ENCODE measurements around the gene MAPK4.

The MAPK4 gene

DNA sequence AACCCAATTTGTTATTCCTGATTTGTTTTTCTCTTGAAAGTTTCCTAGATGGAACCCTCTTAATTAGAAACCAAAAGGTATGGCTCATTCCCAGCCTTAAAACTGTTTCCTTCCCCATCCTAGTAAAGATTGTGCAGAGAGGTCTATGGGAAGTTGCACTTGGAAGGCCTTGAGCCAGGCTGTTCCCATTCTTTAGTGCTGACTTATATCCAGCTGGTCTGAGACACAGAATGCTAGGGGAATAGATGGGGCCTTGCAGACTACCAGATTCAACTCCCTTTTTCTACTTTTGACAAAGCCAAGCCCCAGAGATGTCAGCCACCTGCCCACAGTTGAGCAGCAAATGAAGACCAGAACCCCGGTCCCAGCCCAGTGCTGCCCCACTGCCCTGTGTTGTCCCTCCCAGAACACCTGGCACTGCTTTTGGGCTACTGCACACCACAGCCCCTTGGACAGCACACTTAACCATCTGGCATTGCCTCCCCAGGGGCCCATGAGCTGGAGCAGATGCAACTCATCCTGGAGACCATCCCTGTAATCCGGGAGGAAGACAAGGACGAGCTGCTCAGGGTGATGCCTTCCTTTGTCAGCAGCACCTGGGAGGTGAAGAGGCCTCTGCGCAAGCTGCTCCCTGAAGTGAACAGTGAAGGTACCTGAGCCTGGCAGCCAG, 161.7 kb downstream of the MAPK4 start:
- ChIA-PET CTCF (interaction anchor here (0.6 kb wide), 1 partner anchor 289 kb away, joined by 4 read pairs; no protein-coding TSS in a partner anchor), POLR2A (interaction anchor here (0.6 kb wide), 1 partner anchor 89 kb away, joined by 7 read pairs; no protein-coding TSS in a partner anchor)
- no peaks in the 10 kb centered on the region; a peak in 1 of 3 replicates for H3K36me3 ChIP-seq (ENCODE audit: control insufficient read depth in 2 of 2, insufficient read depth in 1 of 2, low read length in 2 of 2)
- TF ChIP-seq ZNF785 (tag by site-specific recombination; IDR thresholded peaks at IDR 0.05) (no peak), ZNF658 (tag by site-specific recombination; IDR thresholded peaks at IDR 0.05) (no peak), ZNF792 (tag by site-specific recombination; IDR thresholded peaks at IDR 0.05) (no peak), ZNF768 (tag by site-specific recombination; IDR thresholded peaks at IDR 0.05) (no peak), ZEB2 (tag by site-specific recombination; IDR thresholded peaks at IDR 0.05) (no peak), ZNF426 (tag by site-specific recombination; IDR thresholded peaks at IDR 0.05) (no peak), ZNF138 (tag by site-specific recombination; IDR thresholded peaks at IDR 0.05; ENCODE audit: borderline replicate concordance) (no peak), ZNF701 (tag by site-specific recombination; IDR thresholded peaks at IDR 0.05) (no peak)
- TF ChIP-seq, protein P1, sequence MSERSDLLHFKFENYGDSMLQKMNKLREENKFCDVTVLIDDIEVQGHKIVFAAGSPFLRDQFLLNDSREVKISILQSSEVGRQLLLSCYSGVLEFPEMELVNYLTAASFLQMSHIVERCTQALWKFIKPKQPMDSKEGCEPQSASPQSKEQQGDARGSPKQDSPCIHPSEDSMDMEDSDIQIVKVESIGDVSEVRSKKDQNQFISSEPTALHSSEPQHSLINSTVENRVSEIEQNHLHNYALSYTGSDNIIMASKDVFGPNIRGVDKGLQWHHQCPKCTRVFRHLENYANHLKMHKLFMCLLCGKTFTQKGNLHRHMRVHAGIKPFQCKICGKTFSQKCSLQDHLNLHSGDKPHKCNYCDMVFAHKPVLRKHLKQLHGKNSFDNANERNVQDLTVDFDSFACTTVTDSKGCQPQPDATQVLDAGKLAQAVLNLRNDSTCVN (tag by site-specific recombination; optimal IDR thresholded peaks at IDR 0.05) = no peak
- TF ChIP-seq, protein P2, sequence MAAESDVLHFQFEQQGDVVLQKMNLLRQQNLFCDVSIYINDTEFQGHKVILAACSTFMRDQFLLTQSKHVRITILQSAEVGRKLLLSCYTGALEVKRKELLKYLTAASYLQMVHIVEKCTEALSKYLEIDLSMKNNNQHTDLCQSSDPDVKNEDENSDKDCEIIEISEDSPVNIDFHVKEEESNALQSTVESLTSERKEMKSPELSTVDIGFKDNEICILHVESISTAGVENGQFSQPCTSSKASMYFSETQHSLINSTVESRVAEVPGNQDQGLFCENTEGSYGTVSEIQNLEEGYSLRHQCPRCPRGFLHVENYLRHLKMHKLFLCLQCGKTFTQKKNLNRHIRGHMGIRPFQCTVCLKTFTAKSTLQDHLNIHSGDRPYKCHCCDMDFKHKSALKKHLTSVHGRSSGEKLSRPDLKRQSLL (tag by site-specific recombination; IDR thresholded peaks at IDR 0.05) = no peak
- TF ChIP-seq, protein P3, sequence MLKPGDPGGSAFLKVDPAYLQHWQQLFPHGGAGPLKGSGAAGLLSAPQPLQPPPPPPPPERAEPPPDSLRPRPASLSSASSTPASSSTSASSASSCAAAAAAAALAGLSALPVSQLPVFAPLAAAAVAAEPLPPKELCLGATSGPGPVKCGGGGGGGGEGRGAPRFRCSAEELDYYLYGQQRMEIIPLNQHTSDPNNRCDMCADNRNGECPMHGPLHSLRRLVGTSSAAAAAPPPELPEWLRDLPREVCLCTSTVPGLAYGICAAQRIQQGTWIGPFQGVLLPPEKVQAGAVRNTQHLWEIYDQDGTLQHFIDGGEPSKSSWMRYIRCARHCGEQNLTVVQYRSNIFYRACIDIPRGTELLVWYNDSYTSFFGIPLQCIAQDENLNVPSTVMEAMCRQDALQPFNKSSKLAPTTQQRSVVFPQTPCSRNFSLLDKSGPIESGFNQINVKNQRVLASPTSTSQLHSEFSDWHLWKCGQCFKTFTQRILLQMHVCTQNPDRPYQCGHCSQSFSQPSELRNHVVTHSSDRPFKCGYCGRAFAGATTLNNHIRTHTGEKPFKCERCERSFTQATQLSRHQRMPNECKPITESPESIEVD (tag by site-specific recombination; IDR thresholded peaks at IDR 0.05) = no peak
- TF ChIP-seq, protein P4, sequence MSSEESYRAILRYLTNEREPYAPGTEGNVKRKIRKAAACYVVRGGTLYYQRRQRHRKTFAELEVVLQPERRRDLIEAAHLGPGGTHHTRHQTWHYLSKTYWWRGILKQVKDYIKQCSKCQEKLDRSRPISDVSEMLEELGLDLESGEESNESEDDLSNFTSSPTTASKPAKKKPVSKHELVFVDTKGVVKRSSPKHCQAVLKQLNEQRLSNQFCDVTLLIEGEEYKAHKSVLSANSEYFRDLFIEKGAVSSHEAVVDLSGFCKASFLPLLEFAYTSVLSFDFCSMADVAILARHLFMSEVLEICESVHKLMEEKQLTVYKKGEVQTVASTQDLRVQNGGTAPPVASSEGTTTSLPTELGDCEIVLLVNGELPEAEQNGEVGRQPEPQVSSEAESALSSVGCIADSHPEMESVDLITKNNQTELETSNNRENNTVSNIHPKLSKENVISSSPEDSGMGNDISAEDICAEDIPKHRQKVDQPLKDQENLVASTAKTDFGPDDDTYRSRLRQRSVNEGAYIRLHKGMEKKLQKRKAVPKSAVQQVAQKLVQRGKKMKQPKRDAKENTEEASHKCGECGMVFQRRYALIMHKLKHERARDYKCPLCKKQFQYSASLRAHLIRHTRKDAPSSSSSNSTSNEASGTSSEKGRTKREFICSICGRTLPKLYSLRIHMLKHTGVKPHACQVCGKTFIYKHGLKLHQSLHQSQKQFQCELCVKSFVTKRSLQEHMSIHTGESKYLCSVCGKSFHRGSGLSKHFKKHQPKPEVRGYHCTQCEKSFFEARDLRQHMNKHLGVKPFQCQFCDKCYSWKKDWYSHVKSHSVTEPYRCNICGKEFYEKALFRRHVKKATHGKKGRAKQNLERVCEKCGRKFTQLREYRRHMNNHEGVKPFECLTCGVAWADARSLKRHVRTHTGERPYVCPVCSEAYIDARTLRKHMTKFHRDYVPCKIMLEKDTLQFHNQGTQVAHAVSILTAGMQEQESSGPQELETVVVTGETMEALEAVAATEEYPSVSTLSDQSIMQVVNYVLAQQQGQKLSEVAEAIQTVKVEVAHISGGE (tag by site-specific recombination; conservative IDR thresholded peaks at IDR 0.05; ENCODE audit: low read depth) = no peak
- H3K27ac ChIP-seq (ENCODE audit: extremely low read depth, low read depth, low read length) = no peak overlapping the region
- H3K4me3 ChIP-seq (ENCODE audit: low read depth, low read length) = no peak overlapping the region
- H3K9me3 ChIP-seq (ENCODE audit: control insufficient read depth, insufficient read depth, low read depth, low read length) = no peaks in the 10 kb centered on the region
- H3K4me1 ChIP-seq (ENCODE audit: control insufficient read depth, insufficient read depth, low read length) = no peaks in the 10 kb centered on the region

DNA sequence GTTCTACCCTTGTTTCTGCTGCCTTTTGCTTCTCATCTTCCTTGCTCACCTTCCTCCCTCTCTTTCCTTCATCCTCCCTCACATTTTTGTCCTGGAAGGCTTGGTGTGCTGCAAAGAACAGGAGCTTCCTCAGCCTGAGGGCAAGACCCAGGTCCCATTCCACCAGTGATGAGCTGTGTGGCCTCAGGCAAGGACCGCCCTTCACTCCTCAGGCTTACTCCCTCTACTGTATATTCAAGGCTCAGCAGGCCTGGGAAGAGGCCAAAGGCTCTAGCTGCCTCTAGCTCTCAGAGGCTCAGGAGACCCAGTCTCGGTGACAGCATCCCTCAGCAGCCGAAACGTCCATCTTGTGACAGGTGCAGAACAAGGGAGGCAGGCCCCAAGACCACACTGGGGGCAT, 162.4 kb downstream of the MAPK4 start:
- Histone ChIP-seq H3K4me1 (ENCODE audit: control insufficient read depth, insufficient read depth, low read length) (no peaks in the 10 kb centered on the region), H3K9me3 (ENCODE audit: control insufficient read depth, insufficient read depth, low read depth, low read length) (no peaks in the 10 kb centered on the region), H3K36me3 (ENCODE audit: control insufficient read depth in 2 of 2, insufficient read depth in 1 of 2, low read length in 2 of 2) (no peaks in the 10 kb centered on the region; a peak in 1 of 3 replicates), H3K4me3 (ENCODE audit: low read depth, low read length) (no peak overlapping the region), H3K27ac (ENCODE audit: extremely low read depth, low read depth, low read length) (no peak overlapping the region)
- CTCF ChIA-PET = interaction anchor here (0.6 kb wide), 2 partner anchors 264 to 288 kb away, joined by 4 to 6 read pairs; no protein-coding TSS in a partner anchor
- POLR2A ChIA-PET = interaction anchor here (0.6 kb wide), 1 partner anchor 90 kb away, joined by 7 read pairs; no protein-coding TSS in a partner anchor
- no peak for TF ChIP-seq ZNF555 (tag by site-specific recombination; conservative IDR thresholded peaks at IDR 0.05)
- TF ChIP-seq ZSCAN30 (tag by site-specific recombination; IDR thresholded peaks at IDR 0.05) = no peak
- TF ChIP-seq, protein P5, sequence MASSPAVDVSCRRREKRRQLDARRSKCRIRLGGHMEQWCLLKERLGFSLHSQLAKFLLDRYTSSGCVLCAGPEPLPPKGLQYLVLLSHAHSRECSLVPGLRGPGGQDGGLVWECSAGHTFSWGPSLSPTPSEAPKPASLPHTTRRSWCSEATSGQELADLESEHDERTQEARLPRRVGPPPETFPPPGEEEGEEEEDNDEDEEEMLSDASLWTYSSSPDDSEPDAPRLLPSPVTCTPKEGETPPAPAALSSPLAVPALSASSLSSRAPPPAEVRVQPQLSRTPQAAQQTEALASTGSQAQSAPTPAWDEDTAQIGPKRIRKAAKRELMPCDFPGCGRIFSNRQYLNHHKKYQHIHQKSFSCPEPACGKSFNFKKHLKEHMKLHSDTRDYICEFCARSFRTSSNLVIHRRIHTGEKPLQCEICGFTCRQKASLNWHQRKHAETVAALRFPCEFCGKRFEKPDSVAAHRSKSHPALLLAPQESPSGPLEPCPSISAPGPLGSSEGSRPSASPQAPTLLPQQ (tag by site-specific recombination; IDR thresholded peaks at IDR 0.05) = no peak
- no peak for TF ChIP-seq ZNF843 (tag by site-specific recombination; IDR thresholded peaks at IDR 0.05)
- TF ChIP-seq, protein P6, sequence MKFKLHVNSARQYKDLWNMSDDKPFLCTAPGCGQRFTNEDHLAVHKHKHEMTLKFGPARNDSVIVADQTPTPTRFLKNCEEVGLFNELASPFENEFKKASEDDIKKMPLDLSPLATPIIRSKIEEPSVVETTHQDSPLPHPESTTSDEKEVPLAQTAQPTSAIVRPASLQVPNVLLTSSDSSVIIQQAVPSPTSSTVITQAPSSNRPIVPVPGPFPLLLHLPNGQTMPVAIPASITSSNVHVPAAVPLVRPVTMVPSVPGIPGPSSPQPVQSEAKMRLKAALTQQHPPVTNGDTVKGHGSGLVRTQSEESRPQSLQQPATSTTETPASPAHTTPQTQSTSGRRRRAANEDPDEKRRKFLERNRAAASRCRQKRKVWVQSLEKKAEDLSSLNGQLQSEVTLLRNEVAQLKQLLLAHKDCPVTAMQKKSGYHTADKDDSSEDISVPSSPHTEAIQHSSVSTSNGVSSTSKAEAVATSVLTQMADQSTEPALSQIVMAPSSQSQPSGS (tag by site-specific recombination; IDR thresholded peaks at IDR 0.05; ENCODE audit: low read depth) = no peak
- no peak for TF ChIP-seq ZNF600 (tag by site-specific recombination; IDR thresholded peaks at IDR 0.05)
- no peak for TF ChIP-seq PRDM1 (tag by site-specific recombination; IDR thresholded peaks at IDR 0.05)

Measured in HEK293 (cell line).